Frontal cortex (tissue), 4 donors: ENCODE measurements around the gene SUPT4H1. TPM values are rescaled to one million over a fixed set of nuclear protein-coding genes. Genes with fewer than 3 reads are reported as not detected.

ENCODE experiments used
- DNase-seq, 2 donors: peaks; one replicate each; pipeline ENCODE4 v3.0.0; 2012; ENCODE audit warnings: low spot score in 2 of 2
- FAIRE-seq: peaks from 2 replicates; lab custom pipeline; 2012; peaks lifted over from hg19 to GRCh38; lab: Jason Lieb, UNC
- total RNA-seq: library from RNA; depleted of rRNA; stranded (reverse); fragments of >200 nt; gene quantifications from one replicate; pipeline ENCODE4 v1.2.3, GENCODE V29; 2014
- donor health status: control.
- donor health status: control.
- donor health status: control.

Gene SUPT4H1
- total RNA-seq, 1 donor from 2014 or later = 35.1 TPM

DNA sequence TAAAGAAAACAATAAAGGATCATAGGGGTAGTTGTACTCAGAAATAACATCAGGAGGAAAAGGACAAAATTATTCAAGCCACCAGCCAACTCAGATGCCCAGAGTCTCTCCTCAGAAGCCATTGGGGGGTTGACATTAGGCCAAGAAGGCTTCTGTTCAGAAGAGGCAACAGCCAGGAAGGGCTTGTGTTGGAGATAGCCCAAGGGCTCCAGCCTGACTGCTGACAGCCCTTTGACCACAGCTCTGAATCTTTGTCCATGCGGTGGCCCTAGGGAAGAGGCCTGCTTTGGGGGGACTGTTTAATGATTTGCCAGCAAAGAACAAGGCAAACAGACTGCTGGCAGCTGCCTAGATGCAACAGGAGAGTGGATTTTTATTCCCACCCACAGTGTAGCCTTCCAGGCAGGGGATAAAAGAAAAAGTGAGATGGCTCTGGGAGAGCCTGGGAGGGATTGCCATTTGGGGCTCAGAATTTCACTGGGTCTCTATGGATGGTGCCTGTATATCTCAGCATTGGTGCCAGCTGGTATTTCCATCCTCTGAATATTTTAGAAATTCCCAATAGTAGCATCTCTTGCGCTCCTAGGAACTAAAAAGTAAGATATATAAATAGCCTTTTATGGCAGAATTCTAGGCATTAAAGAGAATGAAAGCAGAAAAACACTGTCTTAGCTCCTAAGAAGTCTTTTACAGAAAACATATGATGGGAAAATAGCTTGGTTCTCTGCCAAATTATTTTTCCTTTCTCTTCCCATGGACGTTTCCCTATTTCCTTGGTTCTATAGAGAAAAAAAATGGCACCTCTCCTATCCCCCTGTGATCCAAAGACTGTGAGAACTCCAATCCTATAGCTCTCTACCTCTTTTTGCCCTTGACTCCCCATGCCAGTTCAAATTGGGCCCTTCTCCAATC is 29.4 kb upstream of the SUPT4H1 start:
- FAIRE-seq = no peak
- no peak for DNase-seq

GRCh38 chr17:58380207-58381123 is 28.5 kb upstream of the SUPT4H1 start:
- FAIRE-seq (no peak), DNase-seq (no peak)

DNA sequence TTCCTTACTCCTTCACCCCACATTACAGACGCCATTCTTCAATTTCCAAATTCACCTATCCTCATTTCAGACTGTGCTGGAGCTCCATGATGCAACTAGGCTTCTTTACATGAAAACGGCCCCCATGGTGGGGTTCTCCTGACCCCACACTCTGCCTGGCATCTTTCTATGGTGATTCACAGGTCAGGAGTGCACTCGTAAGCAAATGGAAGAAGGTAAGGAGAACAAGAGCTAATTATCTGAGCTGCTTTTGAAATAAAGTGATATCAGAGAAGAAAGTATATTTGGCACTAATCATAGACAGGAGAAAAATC is 27.5 kb upstream of the SUPT4H1 start:
- DNase-seq (no peak), FAIRE-seq (no peak)

DNA sequence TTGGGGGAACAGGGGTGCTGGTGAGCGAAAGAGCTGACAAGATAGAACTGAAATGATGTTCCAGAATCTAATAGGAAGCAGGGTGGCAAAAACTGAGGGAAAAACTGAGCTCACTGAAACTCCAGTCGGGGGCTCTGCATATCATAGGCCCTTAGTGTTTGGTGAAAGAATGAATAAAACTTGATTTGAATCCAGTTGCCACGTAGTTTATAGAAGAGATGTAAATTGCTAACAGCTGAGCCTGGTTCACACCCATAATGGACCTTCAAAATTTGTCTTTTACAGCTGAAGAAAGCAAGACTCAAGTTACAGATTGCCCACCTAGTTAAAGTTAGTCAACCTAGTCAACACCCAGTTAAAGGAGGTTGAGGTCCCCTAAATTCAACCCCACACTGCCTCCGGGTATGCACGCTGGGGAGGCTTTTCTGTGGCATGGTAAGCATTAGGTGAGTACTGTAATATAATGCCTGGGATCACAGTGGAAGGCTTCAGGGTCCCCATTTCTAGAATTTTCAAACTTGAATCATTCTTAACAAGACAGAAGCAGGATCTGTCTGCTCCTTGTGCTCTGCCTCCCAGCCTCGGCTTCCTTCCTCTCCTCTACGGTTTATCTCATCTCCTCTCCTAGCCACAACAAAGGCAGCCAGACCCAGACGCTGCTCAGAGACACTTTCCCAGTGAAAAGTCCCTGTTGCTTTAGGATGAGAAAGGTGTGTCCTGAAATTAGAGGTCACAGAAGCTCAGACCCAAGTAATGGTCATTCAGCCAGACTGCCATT is 26.9 kb upstream of the SUPT4H1 start:
- FAIRE-seq (no peak), DNase-seq (no peak)

DNA sequence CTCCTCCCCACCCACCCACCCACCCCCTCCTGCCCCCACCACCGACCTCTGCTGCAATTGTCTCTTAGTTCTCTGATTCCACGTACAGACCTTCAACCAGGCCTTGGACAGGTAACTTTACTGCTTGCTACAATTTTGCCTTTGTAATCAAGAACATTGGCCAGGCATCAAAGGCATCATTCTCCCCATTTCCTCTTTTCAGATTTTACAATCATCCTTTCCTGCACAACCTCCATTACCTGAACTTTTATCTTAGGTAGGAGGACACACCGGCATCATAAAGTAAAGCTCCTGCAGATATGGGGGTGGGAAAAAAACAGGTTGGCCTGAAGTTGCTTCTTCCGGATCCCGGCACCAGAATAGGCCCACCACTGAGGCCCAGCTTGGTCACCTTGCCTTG is 25.7 kb upstream of the SUPT4H1 start:
- FAIRE-seq (no peak), DNase-seq (no peak)

DNA sequence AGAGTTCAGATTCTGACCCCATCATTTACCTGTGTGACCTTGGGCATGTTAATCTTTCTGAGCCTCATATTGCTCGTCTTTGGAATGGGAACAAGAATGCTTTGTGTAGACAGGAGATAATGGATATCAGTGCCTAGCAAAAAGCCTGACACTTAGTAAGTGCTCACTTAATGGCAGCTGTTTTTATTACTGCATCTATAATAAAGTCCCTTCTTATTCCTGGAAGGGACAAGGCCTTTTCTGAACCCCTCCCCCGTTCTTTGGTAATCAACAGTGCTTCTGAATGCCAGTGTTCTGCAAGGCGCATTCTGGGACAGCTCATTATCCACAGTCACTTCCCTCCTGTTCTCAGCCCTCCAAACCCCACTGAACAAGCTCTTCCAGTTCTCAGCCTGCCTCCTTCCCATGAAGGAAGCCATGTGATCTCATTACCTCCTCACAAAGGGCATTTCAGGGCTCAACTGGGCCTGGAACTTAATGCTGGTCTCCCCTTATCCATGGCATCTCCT is 25.1 kb upstream of the SUPT4H1 start:
- FAIRE-seq (no peak), DNase-seq (no peak)

- DNase-seq (no peak), FAIRE-seq (no peak)
These were observed 24.5 kb upstream of the SUPT4H1 start for GRCh38 chr17:58376472-58377000.

GRCh38 chr17:58375811-58376210 is 23.8 kb upstream of the SUPT4H1 start:
- DNase-seq (no peak), FAIRE-seq (no peak)

DNA sequence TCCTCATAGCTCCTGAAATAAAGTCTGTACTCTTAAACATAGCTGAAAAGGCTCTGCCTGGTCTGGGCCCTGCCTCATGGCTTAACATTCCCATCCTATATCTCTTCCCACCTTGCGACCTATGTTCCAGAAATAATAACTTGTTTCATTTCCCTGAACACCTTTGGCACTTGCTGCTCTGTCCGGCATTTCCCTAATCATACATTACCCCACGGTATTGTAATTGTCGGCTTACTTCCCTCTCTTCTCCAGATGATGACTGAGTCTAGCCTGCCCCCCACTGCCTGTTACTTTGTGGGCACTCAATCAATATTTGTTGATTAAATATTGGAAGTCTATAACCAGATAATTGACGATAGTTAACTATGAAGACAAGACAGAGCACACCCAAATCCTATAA is 23.3 kb upstream of the SUPT4H1 start:
- no peak for FAIRE-seq
- DNase-seq = no peak

DNA sequence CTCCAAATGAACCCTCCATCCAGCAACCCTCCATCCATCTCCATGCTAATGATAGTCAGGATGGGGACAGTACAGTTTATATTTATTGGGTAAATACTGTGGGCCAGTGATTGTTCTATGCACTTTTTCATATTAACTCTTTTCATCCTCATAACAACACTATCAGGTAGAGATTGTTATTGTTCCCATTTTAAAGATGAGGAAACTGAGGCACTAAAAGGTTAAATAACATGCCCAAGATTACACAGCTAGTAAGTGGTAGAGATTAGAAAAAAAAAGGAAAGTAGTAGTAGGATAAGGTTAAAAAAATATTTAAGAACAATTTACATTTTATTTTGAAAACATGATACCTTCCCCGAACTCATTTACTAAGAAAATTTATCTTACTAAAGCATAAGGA is 21.9 kb upstream of the SUPT4H1 start:
- DNase-seq (no peak), FAIRE-seq (no peak)

- FAIRE-seq (no peak), DNase-seq (no peak)
These were observed 21.0 kb upstream of the SUPT4H1 start for GRCh38 chr17:58373003-58373402.

GRCh38 chr17:58371300-58371950 is 19.4 kb upstream of the SUPT4H1 start:
- DNase-seq (no peak), FAIRE-seq (no peak)

DNA sequence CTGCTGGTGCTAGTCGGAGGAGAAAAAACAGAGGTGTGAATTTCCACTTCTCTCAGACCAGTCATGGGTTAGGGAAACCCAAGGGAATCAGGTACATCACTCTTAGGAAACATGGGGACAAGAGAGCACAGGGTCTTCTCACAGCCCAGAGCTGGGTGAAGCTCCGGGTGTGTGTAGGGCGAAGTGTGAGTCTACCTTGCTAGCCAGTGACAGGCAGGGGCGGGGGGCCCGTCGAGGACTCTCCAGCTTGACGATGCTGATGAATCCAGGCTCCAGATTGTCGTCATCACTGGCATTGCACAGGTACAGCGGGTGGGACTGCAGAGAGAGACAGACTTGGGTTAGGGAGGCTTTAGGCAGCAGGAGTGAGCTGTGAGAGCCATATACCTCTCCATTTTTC is 18.7 kb upstream of the SUPT4H1 start:
- DNase-seq (no peak), FAIRE-seq (no peak)

DNA sequence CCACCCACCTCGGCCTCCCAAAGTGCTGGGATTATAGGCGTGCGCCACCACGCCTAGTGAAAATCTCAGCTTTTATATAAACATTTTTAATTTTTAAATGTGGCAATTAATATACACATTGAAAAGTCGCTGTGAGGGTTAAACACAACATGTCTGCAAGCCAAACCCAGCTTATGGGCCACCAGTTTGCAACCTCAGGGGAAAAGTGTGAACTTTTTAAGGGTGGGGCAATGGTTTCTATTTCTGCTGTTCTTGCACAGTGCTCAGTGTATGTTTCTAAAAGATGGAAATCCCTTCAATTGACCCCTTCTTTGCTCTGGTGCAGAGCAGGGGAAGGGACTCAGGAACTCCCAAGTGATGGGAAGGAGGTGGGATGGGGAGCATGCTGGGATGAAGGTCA is 18.3 kb upstream of the SUPT4H1 start:
- DNase-seq (no peak), FAIRE-seq (no peak)

- DNase-seq (no peak), FAIRE-seq (no peak)
These were observed 17.4 kb upstream of the SUPT4H1 start for GRCh38 chr17:58369214-58370031.

GRCh38 chr17:58368860-58369213 is 16.8 kb upstream of the SUPT4H1 start:
- no peak for DNase-seq
- FAIRE-seq = no peak

GRCh38 chr17:58367461-58367860 is 15.5 kb upstream of the SUPT4H1 start:
- no peak for FAIRE-seq
- no peak for DNase-seq

DNA sequence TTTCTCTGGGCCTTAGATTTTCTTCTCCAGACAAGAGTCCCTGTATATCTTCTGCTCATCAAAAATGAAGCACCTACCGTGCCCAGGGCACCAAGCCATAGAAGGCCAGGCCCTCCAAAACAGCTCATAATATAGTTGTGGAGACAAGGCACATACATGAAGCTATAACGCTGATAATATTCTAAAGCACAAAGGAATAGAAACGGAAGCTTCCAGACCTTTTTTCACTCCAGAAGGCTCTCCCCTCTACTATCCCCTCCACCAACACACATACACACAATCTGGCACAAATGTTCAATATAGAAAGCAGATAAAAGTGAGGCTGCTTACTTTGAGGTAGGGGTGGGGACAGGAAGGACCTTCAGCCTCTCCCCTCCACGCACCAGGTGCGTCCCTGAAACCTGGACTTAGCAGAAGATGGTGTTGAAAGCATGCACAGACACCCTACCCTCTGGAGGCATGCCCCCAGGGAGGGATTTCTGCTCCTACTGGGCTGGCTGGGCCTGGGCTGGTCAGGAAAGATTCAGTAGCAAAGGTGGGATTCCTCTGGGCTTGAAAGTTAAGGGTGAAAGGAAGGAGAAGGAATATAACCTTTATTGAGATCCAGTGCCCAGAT is 14.1 kb upstream of the SUPT4H1 start:
- no peak for DNase-seq

More for the DNA sequence above, 14.1 kb upstream of the SUPT4H1 start:
- no peak for FAIRE-seq
